ENCODE results near the gene CELF5.

DNA sequence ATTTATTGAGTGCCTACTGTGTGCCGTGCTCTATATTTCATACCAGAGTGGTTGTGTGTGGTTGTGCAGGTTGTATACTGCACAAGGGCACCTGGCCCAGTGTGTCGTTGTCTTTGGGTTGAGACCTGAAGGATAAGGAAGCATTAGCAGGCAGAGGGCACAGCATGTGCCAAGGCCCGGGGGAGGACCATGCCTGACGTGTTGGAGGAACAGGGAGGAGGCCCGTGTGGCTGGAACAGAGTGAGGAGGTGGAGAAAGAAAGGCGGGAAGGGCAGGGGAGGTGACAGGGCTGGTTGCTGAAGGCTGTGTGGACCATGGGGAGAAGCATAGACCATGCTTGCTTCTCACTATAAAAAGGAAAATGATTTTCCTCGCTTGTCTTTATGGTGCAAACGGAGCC, 26.8 kb downstream of the CELF5 start:
- TF ChIP-seq, protein P1, sequence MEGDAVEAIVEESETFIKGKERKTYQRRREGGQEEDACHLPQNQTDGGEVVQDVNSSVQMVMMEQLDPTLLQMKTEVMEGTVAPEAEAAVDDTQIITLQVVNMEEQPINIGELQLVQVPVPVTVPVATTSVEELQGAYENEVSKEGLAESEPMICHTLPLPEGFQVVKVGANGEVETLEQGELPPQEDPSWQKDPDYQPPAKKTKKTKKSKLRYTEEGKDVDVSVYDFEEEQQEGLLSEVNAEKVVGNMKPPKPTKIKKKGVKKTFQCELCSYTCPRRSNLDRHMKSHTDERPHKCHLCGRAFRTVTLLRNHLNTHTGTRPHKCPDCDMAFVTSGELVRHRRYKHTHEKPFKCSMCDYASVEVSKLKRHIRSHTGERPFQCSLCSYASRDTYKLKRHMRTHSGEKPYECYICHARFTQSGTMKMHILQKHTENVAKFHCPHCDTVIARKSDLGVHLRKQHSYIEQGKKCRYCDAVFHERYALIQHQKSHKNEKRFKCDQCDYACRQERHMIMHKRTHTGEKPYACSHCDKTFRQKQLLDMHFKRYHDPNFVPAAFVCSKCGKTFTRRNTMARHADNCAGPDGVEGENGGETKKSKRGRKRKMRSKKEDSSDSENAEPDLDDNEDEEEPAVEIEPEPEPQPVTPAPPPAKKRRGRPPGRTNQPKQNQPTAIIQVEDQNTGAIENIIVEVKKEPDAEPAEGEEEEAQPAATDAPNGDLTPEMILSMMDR (IDR thresholded peaks at IDR 0.05 in 8 of 11, conservative IDR thresholded peaks at IDR 0.05 in 3 of 11), result no peak
- no peak for TF ChIP-seq POLR2A (IDR thresholded peaks at IDR 0.05)
